Measurements from ENCODE around the gene ENOX1.

The ENOX1 gene

DNA sequence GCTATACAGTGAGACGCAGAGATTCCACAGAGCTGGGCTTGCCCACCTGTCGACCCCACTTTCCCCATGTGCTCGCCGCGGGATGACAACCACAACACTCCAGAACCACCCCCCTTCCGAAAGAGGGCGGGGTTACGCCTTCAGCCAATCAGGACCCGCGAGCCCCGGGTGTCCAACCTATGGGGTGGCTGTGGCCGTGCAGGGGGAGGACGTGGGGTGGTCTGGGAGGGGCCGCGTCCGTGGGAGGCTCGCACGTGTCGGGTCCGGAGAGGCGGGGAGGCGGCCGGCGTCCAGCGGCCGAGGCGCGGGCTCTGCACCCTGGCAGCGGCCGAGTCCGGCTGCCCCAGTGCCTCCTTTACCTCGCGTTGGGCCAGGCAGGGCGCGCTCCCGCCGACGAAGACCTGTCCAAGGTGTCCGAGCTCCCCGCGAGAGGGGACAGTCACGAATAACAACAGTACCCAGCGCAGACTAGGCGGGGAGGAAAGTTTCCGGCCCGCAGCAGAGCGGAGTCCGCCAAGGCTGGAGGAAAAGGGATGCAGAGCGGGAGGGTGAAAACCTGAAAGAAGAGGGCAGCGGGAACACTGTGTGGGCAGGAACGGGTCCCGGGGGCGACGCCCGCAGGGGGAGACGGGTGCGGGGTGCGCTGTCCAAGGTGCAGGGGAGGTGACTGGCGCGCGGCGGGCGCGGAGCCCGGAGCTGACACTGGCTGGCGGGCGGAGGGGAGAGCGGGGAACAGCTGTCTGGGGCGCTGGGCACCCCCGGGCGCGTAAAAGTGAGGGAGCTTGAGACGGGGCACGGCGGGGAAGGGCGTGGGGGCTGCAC is 911 bp downstream of the ENOX1 start:
- in situ Hi-C loops (cut with MboI; ENCODE audit: low sequenced_read_pairs): no loop called here

- in situ Hi-C loops (cut with MboI; ENCODE audit: low sequenced_read_pairs): no loop called here
Observed at GRCh38 chr13:43785261-43785649, 1.5 kb downstream of the ENOX1 start.

GRCh38 chr13:43784496-43784895 is 2.3 kb downstream of the ENOX1 start:
- in situ Hi-C loops (cut with MboI; ENCODE audit: low sequenced_read_pairs): no loop called here

GRCh38 chr13:43783820-43784219 is 3.0 kb downstream of the ENOX1 start:
- in situ Hi-C loops (cut with MboI; ENCODE audit: low sequenced_read_pairs): no loop called here

GRCh38 chr13:43782686-43783085 is 4.1 kb downstream of the ENOX1 start:
- in situ Hi-C loops (cut with MboI; ENCODE audit: low sequenced_read_pairs): no loop called here

DNA sequence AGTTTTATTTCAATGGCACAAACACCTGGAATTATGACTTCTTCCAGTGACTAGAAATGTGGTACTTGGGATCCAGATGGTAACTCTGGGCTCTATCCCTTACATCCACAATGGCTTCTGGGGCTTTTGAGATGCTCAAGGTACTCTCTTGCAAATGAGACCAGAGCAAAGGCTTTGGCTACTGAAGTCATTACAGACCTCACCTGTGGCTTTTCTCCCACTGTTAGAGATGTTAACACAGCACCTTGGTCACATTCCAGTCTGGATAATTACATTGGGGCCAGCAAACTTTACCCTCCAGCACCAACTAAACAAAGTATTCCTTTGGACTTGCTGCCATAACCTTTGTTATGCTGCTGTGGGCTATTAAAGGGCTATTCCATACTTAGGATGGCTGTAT is 6.1 kb downstream of the ENOX1 start:
- in situ Hi-C loops (cut with MboI; ENCODE audit: low sequenced_read_pairs): no loop called here

DNA sequence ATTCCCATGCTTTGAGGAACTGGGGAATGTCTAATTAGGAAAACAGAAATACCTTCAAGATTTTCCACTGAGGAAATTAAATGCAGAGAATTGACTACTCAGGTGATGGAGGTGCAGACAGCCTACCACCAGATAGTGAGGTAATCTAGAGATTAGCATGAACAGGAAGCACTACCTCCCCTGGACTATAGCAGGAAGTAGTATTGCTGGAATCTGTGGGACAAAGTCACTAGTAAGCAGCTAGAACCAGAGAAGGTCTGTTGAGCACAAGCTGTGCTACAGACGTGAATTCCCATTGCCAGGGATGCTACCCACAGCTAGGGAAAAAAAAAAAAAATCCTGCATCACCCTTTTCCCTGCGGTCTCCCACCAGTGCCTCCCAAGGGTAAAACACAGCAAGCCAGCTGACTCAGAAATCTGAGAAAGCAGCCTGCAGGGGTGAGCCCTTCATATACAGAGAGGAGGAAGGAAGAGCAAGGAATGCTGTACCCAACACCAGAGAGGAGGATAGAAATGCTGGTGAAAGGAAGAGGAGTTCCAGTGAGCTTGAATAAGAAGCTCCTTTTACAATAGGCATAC is 10.2 kb downstream of the ENOX1 start:
- in situ Hi-C loops (cut with MboI; ENCODE audit: low sequenced_read_pairs): no loop called here

DNA sequence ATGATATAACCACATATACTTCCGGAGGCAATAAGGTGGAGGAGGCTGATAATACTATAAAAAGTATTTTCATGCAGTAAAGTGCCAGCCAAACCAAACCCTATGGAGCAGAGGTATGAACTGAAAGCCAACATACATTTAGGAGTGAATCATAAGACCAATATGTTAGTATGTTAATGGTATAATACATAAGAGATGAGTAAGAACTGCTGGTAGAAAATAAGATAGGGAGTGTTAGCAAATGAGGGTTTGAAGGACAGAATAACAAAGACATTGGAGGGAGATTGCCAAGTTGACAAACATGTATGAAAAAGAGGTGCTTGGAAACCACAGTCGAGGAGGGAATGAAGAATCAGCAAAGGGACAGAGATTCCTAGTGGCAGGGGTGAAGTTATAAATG is 10.8 kb downstream of the ENOX1 start:
- in situ Hi-C loops (cut with MboI; ENCODE audit: low sequenced_read_pairs): no loop called here

DNA sequence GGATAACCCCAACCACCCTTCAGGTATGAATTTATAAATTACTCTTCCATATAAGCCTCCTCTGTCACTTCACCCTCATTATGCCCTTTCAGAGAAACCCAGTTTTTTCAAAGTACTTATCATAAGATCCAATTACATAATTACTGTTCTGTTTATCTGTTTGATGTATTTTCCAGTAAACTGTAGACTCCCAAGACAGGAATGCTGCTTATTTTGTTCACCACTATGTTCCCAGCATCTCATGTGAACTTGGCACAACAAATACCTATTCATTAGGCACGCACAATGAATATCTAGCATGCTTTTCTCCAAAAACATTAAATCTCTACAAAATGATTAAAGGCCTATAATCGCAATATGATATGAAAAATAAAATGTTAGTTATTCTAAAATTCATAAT is 13.2 kb downstream of the ENOX1 start:
- in situ Hi-C loops (cut with MboI; ENCODE audit: low sequenced_read_pairs): no loop called here

- in situ Hi-C loops (cut with MboI; ENCODE audit: low sequenced_read_pairs): no loop called here
Observed at GRCh38 chr13:43770871-43771270, 15.9 kb downstream of the ENOX1 start.

- in situ Hi-C loops (cut with MboI; ENCODE audit: low sequenced_read_pairs): no loop called here
Observed at GRCh38 chr13:43769529-43769928, 17.2 kb downstream of the ENOX1 start.

DNA sequence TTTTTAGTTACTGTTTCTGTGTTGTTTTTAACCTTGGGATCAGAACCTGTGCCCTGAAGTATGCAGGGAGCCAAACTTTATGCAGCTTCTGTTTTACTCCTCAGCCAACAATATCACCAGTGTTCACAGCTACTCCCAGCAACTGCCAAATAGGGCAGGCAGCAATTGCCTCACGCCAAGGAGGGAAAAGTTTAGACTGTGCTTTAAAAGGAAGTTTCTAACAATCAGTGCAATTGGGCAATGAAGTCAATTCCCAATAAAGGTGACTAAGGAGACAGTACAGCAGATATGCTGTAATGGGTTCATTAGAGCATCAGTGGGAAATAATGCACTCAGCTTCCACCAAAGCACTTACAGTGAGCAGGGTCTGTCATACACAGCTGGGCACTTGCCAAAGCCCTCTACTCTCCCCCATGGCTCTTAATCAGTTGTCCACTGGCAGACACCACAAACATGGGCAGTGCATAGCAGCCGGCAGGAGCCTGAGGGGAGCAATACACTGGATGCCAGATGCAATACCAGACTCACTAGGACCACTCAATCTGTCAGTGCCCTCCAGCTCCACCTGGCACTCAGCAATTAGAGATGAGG is 19.3 kb downstream of the ENOX1 start:
- in situ Hi-C loops (cut with MboI; ENCODE audit: low sequenced_read_pairs): no loop called here

- in situ Hi-C loops (cut with MboI; ENCODE audit: low sequenced_read_pairs): no loop called here
Observed at GRCh38 chr13:43766725-43767124, 20.0 kb downstream of the ENOX1 start.

DNA sequence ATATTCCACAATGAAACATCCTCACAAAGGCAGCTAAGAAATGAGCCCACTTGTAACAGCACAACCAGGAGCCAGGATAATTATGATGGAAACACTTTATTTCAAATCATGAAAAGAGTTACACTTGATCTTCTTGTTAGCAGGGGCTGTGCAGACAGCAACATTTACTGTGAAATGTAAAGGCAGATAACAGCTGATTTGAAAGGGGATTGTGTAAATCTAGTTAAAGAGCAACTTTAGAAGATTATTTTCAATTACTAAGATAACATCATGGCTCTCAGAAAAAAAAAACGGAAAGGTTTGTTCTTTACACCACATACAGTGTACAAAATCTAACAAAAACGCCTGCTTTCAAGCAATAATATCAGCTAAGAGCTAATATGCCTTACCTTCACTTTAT is 22.4 kb downstream of the ENOX1 start:
- in situ Hi-C loops (cut with MboI; ENCODE audit: low sequenced_read_pairs): no loop called here

DNA sequence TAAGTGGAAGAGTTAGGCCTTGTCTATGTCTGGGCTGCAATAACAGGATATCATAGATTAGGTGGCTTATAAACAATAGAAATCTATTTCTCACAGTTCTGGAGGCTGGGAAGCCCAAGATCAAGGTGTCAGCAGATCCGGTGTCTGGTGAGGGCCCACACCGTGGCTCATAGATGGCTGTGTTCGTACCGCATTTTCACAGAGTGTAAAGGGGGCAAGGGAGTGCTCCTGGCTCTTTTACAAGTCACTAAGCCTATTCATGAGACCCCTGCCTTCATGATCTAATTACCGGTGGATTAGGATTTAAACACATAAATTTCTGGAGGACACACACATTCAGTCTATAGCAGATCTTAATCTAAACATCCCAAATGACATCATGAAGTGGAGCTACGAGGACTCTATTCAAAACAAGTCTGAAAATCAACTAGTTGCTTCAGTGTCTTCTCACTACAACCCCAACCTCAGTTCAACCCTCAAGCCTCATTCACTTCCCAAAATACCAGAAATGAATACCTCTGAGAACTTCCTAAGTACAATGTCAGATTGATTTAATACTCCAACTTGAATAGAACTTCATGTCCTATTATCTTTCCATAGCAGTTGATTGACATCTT is 23.5 kb downstream of the ENOX1 start:
- in situ Hi-C loops (cut with MboI; ENCODE audit: low sequenced_read_pairs): no loop called here

- in situ Hi-C loops (cut with MboI; ENCODE audit: low sequenced_read_pairs): no loop called here
Observed at GRCh38 chr13:43761616-43762315, 25.0 kb downstream of the ENOX1 start.

DNA sequence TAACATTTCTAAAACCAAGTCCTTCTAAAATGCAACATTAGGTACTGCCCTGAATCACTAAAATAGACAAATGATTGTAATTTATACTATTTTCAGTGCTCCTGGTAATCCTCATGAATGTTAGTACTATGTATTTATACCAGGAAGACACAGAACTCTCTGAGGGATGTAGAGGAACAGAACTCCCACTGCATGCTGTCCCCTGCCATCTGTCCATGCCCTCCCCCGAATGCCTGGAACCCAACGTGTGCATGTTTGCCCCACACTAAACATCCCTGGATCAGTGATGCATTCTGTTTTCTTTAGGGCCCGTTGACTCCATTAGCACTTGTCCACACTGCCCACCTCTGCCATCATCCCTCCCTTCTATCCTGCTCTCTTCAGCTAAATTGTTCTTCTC is 26.5 kb downstream of the ENOX1 start:
- in situ Hi-C loops (cut with MboI; ENCODE audit: low sequenced_read_pairs): no loop called here

GRCh38 chr13:43758834-43759233 is 27.9 kb downstream of the ENOX1 start:
- in situ Hi-C loops (cut with MboI; ENCODE audit: low sequenced_read_pairs): no loop called here

DNA sequence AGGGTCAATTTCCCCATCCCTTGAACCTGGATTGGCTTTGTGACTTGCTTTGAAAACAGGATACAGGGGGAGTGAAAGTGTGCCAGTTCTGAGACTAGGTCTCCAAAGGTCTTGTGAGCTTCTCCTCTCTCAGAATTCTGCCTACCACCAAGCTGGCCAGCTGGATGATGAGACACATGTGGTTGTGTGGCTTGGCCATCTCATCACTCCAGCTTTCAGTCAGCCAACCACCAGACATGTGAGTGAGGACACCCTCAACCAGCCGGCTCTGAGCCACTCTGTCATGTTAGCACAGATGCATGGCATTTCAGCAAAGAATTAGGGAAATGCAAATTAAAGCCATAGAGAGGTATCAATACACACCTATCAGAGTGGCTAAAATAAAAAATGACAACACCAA is 29.5 kb downstream of the ENOX1 start:
- in situ Hi-C loops (cut with MboI; ENCODE audit: low sequenced_read_pairs): no loop called here

DNA sequence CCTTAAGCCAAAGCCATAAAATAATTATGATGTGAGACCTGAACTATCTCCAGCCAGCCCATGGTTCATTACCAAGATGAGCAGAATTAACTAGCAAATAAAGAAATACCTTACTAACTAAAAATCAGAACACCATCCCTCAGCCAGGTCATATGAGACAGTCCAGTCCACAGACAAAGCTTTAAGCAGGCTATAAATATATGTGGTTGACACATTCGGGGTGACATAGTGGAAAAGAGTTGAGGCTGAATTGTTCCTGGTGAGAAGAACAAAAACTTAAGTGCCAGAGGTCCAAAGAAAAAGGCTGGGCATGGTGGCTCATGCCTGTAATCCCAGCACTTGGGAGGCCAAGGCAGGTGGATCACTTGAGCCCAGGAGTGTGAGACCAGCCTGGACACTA is 30.9 kb downstream of the ENOX1 start:
- in situ Hi-C loops (cut with MboI; ENCODE audit: low sequenced_read_pairs): no loop called here

- in situ Hi-C loops (cut with MboI; ENCODE audit: low sequenced_read_pairs): no loop called here
Observed at GRCh38 chr13:43751624-43752023, 35.1 kb downstream of the ENOX1 start.
